HG03460 (cell line): Measurements from ENCODE around the gene CADM2.
A peak's percentile ranks its signal among the peaks of the same experiment; 100 is the strongest.
"Not testable (repeated sequence)": the region's sequence is repeated elsewhere in the genome, so short reads cannot be mapped to it uniquely, and the experiment has no call there.

Source experiments
- ATAC-seq: cut with Tn5 transposase; IDR thresholded peaks from one replicate; pipeline ENCODE4 v1.9.1; 2021; ENCODE audit not compliant: unreplicated experiment

The CADM2 gene

DNA sequence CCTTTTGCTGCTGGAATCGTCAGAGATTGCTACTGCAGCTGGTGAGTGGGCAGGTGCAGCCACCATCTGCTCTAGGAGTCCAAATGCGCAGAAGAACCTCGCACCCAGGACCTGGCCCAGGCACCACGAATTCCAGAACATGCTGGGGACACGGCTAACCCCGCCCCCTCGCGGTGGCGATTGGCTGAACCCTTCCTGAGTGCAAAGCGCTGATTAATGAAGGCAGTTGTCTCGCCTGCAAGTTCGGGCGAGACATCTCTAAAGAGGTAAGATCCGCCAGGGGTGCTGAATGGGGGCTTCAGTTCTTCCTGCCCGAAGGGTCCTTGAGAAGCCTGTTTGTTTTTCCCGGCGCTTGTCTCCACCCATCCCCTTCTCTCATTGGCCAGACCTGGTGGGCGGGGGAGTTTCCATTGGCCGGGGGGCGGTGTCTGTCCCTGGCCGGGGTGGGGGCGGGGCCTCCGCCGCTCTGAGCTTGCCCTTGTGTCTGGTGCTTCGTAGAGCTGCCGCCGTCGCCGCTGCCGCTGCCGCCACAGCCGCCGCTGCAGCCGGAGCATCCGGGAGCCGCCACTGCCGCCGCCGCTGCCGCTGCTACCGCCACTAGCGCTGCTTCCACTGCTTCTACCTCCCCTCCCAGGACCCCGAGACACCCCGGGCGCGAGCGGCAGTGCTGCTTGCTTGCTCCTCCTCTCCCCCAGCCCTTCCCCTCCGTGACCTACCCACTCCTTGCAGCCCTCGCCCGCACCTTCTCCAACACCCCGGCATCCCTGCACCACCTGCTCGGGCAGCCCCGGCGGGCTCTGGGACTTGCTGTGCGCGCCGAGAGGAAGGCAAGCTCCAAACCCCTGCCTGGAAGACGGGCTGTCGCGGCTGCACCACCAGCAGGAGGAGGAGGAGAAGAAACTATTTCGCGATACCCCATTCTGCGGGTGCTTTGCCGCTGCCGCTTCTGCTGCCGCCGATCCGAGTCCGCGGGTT lies at the start of gene CADM2:
Gene CADM2 (plus strand): TSS at position 495 of the 975 bp plus-strand sequence.
- peak; percentile 95 for ATAC-seq

DNA sequence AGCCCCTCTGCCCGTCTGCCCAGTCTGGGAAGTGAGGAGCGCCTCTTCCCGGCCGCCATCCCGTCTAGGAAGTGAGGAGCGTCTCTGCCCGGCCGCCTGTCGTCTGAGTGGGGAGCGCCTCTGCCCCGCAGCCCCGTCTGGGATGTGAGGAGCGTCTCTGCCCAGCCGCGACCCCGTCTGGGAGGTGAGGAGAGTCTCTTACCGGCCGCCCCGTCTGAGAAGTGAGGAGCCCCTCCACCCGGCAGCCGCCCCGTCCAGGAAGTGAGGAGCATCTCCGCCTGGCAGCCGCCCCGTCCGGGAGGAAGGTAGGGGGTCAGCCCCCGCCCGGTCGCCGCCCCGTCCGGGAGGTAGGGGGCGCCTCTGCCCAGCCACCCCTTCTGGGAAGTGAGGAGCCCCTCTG lies 40.2 kb upstream of the CADM2 start:
- not testable (repeated sequence) for ATAC-seq

GRCh38 chr3:84922682-84923081 lies 36.1 kb upstream of the CADM2 start:
- ATAC-seq, result no peak

- no peak for ATAC-seq
These were observed 33.2 kb upstream of the CADM2 start for GRCh38 chr3:84925571-84925970.

DNA sequence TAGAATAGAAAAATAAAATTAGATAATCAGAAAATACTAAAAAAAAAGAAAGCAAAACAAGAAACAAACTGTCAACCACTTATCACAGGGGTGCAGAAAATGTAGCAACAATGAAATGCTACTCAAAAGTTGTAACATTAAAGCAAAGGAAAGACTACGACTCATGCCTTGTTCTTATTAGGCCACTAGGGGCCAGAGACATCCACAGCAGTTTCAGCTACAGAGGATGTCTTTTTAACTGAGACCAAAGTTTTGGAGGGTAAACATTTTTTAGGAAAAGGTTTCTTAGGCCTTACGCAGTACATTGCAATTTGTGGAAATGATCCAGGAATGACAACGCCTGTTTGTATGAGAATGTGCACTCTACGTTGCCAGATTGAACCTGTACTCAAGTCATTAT lies 15.4 kb upstream of the CADM2 start:
- no peak for ATAC-seq

GRCh38 chr3:84946240-84946639 lies 12.5 kb upstream of the CADM2 start:
- ATAC-seq, result no peak

DNA sequence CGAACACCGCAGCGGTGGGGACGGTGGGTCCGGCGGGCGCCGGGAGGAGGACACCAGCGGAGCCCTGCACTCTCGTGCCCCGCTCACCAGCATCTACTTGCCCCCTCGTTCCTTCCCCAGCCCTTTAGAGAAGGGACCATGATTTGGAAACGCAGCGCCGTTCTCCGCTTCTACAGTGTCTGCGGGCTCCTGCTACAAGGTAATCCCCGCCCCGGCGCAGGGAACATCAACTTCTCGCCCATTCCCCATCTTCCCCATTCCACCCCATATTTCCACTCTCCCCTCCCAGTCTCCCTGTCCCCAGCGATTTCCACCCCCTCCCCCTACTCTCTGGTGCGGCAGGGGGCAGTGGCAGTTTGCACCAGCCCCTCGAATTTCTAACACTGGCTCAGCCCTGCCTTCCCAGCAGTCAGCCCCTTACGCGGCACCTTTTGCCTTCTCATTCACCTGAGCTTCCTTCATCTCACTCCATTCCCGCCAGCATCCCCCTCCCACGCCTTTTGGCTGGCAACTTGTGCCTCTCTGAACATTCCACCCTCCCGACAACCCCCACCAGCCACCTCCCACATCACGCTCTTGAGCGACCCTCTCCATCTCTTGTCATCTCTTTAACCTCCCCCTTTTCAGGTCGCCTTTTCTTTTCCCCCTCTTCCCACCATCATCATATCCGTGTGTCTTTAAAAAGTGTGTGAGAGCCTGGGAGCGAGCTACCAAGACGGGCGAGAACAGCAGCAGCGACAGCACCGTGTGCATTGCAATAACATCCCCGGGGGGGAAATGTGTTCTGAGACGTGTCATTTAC lies 882 bp downstream of the CADM2 start:
- ATAC-seq, result no peak

GRCh38 chr3:84960581-84960980 lies 1.8 kb downstream of the CADM2 start:
- no peak for ATAC-seq

DNA sequence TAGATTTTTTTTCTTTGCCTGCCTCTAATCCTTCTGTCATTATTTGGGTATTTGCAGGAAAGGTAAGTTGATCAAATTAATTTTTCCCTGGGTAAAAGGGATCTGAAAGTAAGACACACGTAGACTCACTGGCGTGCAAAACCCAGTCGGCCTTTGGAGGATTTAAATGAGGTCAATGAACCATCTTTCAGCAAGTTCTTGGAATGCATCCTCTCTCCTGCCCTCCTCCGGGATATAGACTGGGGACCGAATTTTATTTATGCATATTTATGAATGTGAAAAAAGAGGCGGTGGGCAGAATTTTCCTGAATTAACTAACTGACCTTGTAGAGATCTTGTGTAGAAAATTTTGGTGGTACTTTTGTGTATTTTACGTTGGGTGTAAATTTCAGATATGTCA lies 2.2 kb downstream of the CADM2 start:
- ATAC-seq, result no peak

- ATAC-seq, result no peak
These were observed 2.9 kb downstream of the CADM2 start for GRCh38 chr3:84961521-84962255.

- ATAC-seq, result no peak
These were observed 3.6 kb downstream of the CADM2 start for GRCh38 chr3:84962415-84962814.

- ATAC-seq, result no peak
These were observed 4.3 kb downstream of the CADM2 start for GRCh38 chr3:84963137-84963536.

DNA sequence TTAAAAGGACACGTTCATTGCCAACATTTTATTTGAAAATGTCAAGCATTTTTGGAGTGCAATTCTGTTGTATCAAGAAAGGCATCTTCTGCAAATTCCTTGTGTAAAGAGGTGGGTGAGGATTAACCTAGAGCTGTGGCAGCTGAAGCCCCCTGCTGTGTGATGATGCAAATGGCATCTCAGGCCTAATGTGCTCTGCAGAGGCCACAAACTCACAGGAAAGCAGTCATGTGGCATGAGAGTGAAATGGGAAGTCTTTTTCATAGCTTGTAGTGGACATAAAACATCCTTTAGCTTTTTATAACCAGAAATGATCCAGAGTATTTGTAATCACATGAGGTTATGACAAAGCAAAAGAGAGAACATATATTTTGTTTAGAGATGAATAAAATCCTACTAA lies 6.4 kb downstream of the CADM2 start:
- no peak for ATAC-seq

GRCh38 chr3:84967767-84968581 lies 9.2 kb downstream of the CADM2 start:
- ATAC-seq, result no peak

GRCh38 chr3:84968701-84969235 lies 10.0 kb downstream of the CADM2 start:
- no peak for ATAC-seq

DNA sequence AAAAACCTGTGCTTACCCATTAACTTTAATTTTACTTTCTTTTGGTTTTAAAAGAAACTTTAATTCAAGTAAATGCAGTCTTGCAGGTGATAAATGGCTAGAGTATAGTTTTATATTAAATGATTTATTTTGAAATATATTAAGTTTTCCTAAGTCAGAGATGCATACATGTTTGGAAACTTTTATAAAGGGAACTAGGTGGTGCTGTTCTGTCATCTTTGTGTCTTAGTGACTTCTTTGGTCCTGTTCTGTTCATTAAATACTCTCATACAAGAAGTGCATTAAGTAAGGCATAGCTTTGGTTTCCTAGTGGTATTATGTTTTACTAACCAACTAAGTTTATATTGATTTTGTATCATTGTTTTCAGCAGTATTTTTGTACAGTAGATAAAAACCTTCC lies 15.6 kb downstream of the CADM2 start:
- no peak for ATAC-seq

DNA sequence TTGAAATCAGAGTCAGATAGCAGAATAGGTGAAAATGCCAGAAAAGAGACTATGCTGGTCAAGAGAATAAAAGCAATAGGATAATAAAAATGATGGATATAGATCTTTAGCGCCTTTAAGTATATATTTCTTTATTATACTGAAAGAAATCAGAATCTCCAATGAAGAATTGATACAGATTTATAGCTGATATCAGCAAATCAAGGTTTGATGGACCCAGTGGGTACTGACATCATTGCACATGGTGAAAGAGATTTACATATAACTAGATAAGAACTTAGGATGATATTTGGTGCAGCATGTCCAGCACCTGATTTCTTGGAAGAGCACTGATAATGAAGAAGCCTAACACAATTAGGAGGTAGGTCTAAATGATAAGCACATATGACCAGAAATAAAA lies 18.2 kb downstream of the CADM2 start:
- ATAC-seq, result no peak

GRCh38 chr3:84978843-84979242 lies 20.1 kb downstream of the CADM2 start:
- ATAC-seq, result no peak

DNA sequence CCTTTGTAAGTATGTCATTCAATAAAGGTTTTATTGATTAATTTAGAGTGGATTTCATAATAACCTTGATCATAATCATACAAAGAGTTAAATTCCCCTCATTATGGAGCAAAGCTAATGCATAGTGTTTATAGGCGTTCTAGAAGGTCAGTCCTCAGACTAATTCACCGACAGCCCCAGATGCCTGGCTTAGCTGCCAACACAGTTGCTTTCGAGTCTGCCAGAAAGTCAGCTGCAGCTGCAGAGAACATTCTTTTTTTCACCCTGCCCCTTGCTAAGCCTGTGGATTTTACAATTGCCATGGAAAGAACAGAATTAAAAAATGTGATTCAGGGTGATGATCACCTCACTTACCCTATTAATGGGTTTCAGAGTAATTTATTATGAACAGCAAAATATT lies 21.2 kb downstream of the CADM2 start:
- ATAC-seq, result no peak

DNA sequence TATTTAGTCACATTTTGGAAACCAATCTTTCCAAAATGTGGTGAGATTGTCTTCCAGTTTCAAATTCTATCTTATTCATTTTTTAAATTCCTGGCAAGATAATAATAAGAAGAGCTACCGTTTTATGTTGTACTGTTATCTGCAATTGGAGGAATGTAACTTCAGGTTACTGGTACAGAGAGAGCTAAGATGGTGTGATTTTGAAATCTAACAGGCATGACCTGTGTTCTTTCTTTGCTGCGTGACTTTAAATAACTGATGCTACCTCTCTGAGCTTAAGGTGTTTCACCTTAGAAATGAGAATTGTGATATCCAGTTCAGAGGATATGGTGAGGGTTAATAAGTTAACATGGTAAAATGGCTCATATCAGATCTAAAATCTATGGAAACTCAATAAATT lies 21.7 kb downstream of the CADM2 start:
- no peak for ATAC-seq
